Fibroblast of gingiva (primary cell): ENCODE measurements around the gene PARP9.
A peak's percentile ranks its signal among the peaks of the same experiment; 100 is the strongest.
"Not testable (repeated sequence)": the region's sequence is repeated elsewhere in the genome, so short reads cannot be mapped to it uniquely, and the experiment has no call there.

Experiments
- DNase-seq: peaks from one replicate; pipeline ENCODE4 v3.0.0-alpha.2; 2011; ENCODE audit warnings: low read depth

Gene PARP9

DNA sequence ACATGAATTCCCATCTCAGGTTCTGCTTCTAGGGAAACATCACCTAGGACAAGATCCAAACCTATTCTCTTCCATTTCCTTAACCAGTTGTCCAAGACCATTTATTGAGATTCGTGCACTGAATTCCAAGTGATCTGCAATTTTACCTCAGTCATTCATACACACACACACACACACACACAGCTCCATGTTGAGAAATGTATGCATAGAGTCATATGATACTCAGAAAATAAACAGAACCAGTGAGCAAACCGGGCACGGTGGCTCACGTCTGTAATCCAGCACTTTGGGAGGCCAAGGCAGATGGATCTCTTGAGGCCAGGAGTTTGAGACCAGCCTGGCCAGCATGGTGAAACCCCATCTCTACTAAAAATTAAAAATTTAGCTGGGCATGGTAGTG, 43.2 kb downstream of the PARP9 start:
- DNase-seq = peak; percentile 87

DNA sequence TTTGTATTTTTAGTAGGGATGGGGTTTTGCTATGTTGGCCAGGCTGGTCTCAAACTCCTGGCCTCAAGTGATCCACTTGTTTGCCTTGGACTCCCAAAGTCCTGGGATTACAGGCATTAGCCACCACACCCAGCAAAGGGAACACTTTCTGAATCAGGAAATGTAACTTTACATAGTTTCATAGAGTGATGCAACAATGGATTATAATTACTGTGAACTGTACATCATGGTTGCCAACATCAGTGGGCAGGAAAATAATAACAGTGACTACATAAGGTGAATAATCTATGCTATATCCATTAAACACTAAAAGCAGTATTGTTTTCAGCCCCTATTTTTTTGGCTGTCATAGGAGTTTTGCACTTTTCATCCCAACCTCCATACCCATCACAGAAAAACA, 44.4 kb downstream of the PARP9 start:
- peak; percentile 48 for DNase-seq

DNA sequence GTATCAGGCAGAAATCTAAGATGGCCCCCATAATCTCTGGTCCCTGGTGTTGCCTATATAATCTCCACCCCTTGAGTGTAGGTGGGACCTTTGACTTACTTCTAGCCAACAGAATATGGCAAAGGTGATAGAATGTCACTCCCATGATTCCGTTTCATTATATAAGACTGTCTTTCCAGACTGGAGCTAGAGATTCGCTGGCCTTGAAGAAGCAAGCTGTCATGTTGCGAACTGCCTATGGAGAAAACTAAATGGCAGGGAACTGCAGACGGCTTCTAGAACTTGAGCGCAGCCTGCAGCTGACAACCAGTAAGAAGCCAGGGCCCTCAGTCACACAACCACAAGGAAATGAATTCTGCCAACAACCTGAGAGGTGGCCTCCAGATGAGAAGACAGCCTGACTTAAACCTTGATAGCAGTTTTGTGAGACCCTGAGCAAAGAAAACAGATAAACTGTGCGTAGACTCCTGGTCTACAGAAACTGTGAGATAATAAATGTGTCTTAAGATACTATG, 47.2 kb downstream of the PARP9 start:
- no peak for DNase-seq

DNA sequence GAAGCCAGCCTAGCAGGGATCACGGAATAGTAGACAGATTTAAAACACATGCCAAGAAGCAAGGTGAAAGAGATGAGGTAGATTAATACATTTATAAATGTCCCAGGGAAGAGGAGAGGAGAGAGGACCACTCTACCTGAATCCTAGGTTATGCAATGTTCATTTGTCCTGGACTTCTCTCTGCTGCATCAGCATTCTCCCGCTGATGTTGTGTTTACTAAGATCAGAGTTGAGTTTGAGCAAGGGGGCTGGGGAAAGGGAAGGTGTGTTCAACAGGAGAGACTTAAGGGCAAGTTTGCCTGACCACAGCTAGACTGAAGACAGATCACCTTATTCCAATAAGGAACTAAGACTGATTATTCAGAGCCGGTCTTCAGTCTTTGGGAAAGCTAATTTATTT, 48.2 kb downstream of the PARP9 start:
- no peak for DNase-seq

DNA sequence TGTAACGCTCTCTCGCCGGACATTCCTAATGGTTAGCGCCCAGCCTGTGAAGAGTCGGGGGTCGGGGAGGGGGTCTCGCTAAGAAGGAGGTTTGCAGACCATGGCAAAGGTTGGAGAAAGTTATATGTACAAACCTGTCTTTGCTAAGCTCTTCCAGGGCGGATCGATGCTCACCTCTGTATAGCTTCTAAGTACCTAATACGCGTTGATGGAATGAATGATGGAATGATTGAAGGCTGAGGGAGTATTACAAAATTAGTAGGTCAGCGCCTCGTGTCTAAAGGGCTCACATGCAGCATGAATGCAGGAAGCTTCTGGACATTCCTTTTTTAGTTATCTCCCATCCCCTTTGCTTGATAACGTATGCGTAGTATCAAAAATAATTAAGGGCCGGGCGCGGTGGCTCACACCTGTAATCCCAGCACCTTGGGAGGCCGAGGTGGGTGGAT, 49.1 kb downstream of the PARP9 start:
- no peak for DNase-seq

DNA sequence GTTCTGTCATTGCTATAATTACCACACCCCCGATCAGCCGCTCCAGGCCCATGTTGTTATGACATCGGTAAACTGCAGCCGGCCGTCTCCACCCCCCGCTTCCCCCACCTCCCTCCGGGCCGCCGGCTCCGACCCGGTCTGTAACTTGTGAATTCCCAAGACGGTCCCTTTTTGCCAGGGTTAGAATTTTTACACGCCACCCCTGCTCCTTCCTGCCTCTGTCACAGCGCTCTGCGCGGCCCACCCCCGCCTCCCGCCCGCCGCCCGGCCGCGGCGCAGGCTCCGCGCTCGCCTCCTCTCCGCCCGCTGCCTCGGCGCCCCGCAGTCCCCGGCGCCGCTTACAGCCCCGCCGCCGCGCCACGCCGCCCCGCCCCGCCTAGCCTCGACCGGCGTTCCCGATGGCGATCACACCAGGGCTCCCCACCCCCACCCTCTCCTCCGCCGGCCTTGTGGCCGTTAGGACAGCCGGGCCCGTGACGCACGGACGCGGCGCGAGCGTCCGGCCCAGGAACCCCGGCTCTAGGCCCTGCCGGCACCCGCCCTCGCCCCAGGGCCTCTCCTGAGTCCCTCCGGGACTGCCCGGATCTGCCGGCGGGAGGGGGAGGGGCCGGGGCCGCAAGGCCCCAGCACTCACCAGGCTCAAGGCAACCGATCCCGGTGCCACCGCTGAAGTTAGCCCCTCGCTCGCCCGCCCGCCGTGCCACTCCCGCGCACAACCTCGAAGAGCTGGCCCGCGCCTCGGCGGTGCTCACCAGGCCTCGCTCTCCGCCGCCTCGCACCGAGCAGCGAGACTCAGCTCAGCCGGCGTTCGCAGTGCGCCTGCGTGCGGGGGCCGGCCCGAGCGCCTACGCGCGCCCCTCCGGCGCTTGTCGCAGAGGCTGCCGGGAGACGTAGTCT, 49.7 kb downstream of the PARP9 start, which contains the start of gene KPNA1:
TSS of gene KPNA1 (minus strand) at position 817 of the 897 bp plus-strand sequence. CDS start 18,374 bp downstream, outside the sequence.
- peak; percentile 86 for DNase-seq

DNA sequence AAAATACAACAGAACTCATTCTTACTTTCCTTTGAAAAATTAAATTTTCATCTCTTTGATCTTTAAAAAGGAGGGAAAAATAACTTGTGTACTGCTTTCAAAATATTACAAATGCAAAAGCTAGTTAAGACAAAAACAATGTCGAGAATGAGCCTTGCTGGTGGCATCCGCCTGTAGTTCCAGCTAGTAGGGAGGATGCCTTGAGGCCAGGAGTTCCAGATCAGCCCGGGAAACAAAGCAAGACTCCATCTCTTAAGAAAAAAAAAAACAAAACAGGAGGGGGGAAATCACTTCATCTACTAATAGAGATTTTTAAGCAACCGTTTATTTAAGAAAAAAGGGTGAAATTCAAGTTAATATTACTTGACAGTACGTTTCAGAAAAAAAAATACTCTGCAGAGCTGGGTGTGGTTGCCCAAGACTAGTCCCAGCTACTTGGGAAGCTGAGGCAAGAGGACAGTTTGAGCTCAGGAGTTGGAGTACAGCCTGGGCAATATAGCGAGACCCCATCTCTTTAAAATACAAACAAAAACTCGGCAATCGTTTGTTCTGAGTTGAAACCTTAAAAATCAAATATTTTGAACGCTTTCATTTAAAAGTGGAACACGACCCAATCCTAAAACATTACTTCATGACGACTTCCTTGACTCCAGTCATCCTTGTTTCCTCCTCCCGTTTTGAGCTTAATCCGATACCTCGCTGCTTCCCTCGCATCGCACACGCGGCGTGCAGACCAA, 50.5 kb downstream of the PARP9 start:
- no peak for DNase-seq

DNA sequence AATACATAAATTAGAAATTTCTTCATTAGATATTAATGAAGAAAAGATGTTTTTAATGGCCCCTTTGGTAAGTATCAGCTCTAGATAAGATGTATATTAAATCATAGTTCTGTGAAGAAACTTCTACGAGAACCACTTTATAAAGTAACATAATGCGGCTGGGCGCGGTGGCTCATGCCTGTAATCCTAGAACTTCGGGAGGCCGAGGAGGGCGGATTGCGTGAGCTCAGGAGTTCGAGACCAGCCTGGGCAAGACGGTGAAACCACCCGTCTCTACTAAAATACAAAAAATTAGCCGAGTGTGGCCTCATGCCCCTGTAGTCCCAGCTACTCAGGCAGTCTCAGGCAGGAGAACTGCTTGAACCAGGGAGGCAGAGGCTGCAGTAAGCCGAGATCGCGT, 51.8 kb downstream of the PARP9 start:
- DNase-seq = no peak

DNA sequence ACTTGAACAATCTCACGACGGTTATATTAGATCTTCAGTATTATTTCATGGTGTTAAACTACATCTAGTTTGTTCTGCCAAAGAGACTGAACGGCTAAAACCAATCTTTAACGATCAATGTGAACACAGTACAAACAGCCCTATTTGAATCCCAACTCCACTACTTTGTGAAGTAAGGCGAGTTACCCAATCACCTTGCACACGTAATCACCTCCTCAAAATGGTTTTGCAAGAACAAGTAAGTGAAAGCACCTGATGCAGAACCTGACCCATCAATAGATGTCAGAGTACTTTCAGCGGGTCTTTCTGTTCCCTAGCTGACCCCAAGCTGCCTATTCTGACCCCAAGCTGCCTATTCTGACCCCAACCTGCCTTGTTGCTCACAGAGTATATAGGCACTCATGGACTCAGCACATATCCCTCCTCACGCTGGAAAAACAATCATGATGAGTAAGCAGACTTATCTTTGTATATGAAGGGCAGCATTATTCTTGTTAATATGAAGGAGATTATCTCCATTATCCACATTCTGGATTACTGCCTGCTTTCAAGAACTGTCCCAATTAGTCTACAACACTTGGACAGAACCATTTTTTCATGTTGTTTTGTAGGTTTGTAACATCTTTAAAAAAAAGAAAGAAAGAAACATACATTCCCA, 53.1 kb downstream of the PARP9 start:
- DNase-seq = no peak

DNA sequence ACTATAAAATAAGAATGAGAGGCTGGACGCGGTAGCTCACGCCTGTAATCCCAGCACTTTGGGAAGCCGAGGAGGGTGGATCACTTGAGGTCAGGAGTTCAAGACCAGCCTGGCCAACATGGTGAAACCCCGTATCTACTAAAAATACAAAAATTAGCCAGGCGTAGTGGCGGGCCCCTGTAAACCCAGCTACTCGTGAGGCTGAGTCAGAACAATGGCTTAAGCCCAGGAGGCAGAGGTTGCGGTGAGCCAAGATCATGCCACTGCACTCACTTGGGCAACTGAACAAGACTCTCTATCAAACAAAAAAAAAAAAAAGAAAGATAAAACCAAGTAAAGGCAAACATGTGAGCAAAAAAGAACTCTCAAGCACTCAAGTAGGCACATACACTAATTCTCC, 55.2 kb downstream of the PARP9 start:
- DNase-seq = peak; percentile 49

DNA sequence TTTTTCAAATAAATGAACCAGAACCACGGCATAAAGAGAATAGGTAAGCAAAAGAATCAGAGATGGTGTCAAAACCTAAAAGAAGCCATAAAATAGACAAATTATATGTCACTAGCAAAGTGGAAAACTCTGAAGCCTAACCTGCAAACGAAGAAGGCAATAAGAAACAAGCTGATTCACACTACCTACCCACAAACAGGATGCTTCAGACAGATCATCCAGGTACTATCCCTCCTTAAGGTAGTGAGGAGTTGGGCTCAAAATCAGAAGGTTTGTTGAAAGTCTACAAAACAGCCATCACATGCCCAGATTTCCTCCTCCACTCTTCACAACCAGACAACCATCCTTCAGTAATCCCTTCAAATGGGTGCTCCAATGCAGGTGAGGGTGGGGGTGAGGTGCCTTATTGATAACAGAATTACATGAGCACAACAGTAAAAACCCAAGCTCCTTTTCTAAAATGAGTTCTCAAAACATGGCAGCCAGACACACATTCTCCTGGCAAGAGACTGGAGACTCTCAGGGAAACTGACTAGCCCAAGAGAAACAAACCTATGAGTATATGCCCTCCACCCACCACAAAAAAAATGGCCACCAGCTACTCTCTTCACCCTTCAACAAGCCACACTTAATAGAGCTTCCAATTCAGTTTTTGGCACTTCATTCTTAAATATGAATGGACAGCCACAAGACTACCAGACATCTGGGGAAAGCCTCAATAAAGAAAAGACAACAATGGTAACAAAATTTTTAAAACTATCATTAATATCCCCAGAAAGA, 55.8 kb downstream of the PARP9 start:
- DNase-seq = no peak

DNA sequence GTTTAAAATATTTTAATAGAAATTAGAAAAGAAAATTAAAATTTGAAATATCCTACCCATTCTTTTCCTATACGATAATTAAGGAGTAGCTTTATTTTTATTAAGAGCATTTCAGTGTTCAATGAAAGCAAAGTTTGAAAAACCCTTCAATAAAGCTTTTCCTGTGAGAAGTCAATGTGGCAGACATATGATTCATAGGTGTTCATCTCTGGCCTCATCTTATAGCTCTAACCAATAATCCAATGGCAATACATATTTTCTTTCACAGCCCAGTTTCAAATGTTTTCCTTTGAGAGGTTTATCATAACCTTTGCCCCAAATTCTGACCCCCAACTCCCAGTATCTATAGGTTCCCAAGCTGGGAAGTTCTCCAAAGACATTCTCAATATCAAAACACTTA, 57.6 kb downstream of the PARP9 start:
- no peak for DNase-seq

DNA sequence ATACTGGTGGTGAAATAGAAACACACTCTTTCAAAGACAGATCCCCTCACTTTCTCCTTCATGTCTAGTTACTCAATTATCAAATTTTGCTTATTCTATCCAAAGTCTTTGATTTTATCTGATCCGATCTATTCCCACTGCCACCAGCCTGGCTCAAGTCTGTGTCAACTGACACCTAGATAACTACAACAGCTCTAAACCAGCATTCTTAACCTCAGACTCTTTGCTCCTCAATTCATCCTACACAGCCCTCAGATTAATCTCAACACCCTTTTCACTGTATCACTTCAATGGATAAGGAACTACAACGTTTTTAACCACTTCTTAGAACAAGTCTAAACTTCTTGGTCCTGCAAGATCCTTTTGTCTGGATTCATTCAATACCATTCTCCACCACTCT, 58.4 kb downstream of the PARP9 start:
- DNase-seq = no peak

DNA sequence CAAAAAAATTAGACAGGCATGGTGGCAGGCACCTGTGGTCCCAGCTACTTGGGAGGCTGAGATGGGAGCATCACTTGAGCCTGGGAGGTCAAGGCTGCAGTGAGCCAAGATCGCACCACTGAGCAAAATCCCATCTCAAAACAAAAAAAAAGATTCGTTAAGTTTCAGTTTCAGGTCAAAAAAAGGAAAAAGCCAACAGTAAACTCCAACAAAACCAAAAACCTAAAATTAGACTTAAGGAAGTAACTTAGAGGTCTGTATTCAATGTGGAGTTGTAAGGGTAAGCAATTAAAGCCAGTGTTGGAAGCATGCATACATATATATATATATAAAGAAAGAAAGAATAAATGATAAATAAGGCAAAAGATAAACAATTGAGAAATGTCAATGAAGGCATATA, 61.2 kb downstream of the PARP9 start:
- no peak for DNase-seq

DNA sequence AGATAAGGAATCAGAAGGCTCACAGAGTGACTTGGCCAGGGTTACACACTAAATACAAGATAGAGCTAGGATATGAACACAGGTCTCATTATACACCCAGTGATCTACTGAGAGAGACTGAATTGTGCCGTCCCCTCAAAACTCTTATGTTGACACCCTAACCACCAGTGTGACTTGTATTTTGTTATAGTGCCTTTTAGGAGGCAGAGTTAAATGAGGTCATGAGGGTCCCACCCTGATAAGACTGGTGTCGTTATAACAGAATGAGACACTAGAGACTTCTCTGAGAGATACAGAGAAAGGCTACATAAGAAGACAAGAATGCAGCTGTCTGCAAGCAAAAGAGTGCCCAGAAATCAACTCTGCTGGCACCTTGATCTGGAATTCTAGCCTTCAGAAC, 62.0 kb downstream of the PARP9 start:
- DNase-seq = no peak

DNA sequence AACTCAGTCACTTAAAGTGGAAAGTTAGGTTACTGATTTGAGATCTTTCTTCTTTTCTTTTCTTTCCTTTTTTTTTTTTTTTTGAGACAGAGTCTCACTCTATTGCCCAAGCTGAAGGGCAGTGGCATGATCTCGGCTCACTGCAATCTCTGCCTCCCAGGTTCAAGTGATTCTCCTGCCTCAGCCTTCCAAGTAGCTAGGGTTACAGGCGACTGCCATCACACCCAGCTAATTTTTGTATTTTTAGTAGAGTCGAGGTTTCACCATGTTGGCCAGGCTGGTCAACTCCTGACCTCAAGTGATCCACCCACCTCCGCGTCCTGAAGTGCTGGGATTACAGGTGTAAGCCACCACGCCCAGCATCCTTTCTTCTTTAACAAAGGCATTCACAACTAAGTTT, 63.1 kb downstream of the PARP9 start:
- not testable (repeated sequence) for DNase-seq

DNA sequence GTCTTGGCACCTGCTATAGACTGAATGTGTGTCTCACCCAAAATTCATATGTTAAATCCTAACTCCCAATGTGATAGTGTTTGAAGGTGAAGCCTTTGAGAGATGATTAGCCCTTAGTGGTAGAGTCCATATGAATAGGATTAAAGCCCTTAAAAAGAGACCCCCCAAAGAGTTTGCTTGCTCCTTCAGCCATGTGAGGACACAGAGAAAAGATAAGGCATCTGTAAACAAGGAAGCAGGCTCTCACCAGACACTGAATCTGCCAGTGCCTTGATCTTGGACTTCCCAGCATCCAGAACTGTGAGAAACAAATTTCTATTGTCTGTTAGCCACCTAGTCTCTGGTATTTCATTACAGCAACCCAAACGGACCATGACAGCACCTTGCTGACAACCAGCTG, 65.9 kb downstream of the PARP9 start:
- DNase-seq = no peak

DNA sequence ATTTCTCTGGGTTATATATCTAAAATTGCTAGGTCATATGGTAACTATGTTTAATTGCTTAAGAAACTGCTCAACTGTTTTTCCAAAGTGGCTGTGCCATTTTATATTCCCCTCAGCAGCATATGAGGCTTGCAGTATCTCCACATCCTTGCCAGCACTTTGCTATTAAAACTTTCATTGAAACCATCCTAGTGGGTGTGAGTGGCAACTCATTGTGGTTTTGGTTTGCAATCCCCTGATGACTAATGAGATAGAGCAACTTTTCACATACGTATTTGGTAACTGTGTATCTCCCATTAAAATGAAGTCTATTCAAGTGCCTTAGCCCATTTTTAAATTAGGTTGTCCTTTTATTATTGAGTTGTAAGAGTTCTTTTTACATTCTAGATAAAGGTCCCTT, 66.7 kb downstream of the PARP9 start:
- peak; percentile 92 for DNase-seq

DNA sequence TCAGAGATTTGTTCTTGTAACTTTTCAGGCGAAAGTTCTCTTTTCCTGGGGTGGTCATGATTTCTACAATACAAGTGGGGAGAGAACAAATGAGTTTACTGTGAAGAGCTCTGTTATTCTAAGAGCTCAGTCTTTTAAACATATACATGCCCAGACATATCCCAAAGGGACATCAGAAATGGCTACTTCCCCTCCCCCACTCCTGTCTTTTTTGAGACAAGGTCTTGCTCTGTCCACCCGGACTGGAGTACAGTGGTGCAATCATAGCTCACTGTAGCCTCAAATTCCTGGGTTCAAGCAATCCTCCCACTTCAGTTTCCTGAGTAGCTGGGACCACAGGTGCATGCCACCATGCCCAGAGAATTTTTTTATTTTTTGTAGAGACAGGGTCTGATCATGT, 67.6 kb downstream of the PARP9 start:
- no peak for DNase-seq

DNA sequence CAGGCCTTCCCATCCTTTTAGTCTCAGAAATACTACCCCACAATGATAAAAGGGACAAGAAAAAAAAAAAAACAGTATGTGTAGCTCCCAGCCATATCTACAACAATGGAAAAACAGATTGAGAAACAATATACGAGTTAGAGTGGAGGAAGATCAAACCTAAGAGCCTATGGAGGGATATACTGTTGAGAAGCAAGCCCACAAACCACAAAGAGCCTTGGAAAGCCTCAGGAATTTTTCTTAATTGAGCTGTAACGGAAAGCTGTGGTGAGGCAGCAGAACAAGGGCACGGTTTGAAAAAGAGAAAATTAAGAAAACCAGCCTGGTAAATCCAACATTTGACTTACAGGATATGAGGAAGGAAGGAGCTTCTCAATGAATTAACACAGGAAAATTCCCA, 70.8 kb downstream of the PARP9 start:
- DNase-seq = peak; percentile 55

DNA sequence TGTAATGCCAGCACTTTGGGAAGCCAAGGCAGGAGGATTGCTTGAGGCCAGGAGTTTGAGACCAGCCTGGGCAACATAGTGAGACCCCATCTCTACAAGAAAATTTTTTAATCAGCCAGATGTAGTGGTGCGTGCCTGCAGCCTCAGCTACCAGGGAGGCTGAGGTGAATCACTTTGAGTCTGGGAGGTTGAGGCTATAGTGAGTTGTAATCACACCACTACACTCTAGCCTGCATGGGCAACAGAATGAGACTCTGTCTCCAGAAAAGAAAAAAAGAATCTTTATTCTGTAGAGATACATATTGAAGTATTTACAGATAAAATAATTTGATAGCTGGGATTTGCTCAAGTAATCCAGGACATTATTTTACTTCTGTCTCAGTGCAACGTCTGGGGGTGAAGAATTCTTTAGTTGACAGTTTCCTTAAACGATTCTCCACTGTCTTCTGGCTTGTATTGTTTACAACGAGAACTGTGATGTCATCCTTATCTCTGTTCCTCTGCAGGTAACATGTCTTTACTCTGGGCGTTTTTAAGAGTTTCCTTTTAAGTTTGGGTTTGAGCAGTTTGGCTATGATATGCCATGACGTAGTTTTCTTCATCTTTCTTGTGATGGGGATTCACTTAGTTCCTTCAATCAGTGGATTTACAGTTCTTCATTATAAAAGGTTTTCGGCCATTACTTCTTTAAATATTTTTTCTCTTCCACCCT, 75.7 kb downstream of the PARP9 start:
- DNase-seq = no peak
